Left ventricle myocardium inferior (tissue), 1 donor: ENCODE measurements around the gene WFIKKN2. TPM values are rescaled to one million over a fixed set of nuclear protein-coding genes. Genes with fewer than 3 reads are reported as not detected.

ENCODE experiments used
- DNase-seq: peaks from one replicate; pipeline ENCODE4 v3.0.0-alpha.2; 2020
- H3K27ac ChIP-seq: fragments of 200-600 bp; replicated peaks from 2 replicates; pipeline ENCODE4 v1.8.0; 2021
- H3K27me3 ChIP-seq: fragments of 200-600 bp; 2 replicates; pipeline ENCODE4 v1.8.0; 2021; ENCODE audit warnings: low read depth
- H3K36me3 ChIP-seq: fragments of 200-600 bp; 2 replicates; pipeline ENCODE4 v1.8.0; 2021
- H3K4me1 ChIP-seq: fragments of 200-600 bp; 2 replicates; pipeline ENCODE4 v1.8.0; 2021
- H3K4me3 ChIP-seq: fragments of 200-600 bp; 2 replicates; pipeline ENCODE4 v1.8.0; 2021; ENCODE audit warnings: mild to moderate bottlenecking, moderate library complexity
- H3K9me3 ChIP-seq: fragments of 200-600 bp; replicated peaks from 2 replicates; pipeline ENCODE4 v1.8.0; 2021
- intact Hi-C: fragments of 100-400 bp; cut with micrococcal nuclease; formaldehyde crosslinking; loops from one replicate; pipeline ENCODE4 v1.11.0; 2022
- total RNA-seq: library from RNA; stranded (reverse); fragmentation: NEBNext Ultra II Directional; extraction: Animal tissue kit (Norgen Biotek cat#: 25700); gene quantifications from one replicate; pipeline ENCODE4 v1.2.1, GENCODE V29; 2021
- TF ChIP-seq, protein P1 (sequence below): fragments of 200-600 bp; IDR thresholded peaks from 2 replicates; pipeline ENCODE4 v1.8.0; 2021; ENCODE audit warnings: antibody characterized with exemption, mild to moderate bottlenecking, borderline replicate concordance
- donor health status: DM: no; HTN: yes; CAD: no; lungs with severe emphysema.

WFIKKN2 gene
- total RNA-seq, 1 donor from 2014 or later, result 0.25 TPM

DNA sequence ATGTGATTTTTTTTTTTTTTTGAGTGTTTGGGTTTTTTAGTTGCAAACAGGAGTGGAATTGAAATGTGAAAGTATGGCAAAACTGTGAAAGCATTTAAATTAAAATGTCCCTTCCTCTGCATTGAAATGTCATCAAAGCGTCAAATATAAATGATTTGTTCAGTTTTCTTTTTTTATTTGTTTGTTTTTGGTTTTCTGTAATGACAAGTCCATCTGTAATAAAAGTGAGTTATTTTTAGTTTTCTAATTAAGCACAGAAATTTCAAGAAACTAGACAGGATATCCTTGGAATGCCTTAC is 32.7 kb downstream of the WFIKKN2 start:
- no peaks in the 10 kb centered on the region for H3K9me3 ChIP-seq
- TF ChIP-seq, protein P1, sequence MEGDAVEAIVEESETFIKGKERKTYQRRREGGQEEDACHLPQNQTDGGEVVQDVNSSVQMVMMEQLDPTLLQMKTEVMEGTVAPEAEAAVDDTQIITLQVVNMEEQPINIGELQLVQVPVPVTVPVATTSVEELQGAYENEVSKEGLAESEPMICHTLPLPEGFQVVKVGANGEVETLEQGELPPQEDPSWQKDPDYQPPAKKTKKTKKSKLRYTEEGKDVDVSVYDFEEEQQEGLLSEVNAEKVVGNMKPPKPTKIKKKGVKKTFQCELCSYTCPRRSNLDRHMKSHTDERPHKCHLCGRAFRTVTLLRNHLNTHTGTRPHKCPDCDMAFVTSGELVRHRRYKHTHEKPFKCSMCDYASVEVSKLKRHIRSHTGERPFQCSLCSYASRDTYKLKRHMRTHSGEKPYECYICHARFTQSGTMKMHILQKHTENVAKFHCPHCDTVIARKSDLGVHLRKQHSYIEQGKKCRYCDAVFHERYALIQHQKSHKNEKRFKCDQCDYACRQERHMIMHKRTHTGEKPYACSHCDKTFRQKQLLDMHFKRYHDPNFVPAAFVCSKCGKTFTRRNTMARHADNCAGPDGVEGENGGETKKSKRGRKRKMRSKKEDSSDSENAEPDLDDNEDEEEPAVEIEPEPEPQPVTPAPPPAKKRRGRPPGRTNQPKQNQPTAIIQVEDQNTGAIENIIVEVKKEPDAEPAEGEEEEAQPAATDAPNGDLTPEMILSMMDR, result no peak
- H3K27ac ChIP-seq, result peak overlapping the region; percentile 100
- H3K4me3 ChIP-seq, result peak overlapping the region; percentile 94
- peaks cover 8% of the 10 kb centered on the region for H3K36me3 ChIP-seq
- intact Hi-C loops, result no loop called here
- peaks cover 61% of the 10 kb centered on the region for H3K4me1 ChIP-seq
- DNase-seq, result no peak
- H3K27me3 ChIP-seq, result no peaks in the 10 kb centered on the region

DNA sequence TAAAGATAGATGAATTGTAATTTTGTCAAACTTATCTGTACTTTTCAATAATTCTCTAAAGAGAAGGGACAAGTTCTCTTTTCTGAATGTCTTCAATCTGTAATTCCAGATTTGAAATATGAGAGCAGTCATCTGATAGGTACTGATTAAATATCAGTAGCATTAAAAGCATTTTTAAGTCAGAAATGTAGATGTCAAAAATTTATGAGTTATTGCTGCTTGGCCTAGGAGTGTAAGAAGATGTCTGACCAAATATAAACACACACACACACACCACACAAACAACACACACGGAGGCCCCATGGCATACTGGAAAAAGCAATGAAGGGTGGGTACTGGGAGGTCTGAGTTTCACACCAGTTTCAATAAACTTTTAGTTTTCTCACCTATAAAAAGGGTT is 33.2 kb downstream of the WFIKKN2 start:
- Histone ChIP-seq H3K27ac (peak overlapping the region; percentile 100), H3K27me3 (no peaks in the 10 kb centered on the region), H3K4me1 (peaks cover 56% of the 10 kb centered on the region), H3K36me3 (peaks cover 3% of the 10 kb centered on the region), H3K4me3 (peak overlapping the region; percentile 94), H3K9me3 (no peaks in the 10 kb centered on the region)
- intact Hi-C loops, result no loop called here
- TF ChIP-seq, protein P1, result no peak
- no peak for DNase-seq

DNA sequence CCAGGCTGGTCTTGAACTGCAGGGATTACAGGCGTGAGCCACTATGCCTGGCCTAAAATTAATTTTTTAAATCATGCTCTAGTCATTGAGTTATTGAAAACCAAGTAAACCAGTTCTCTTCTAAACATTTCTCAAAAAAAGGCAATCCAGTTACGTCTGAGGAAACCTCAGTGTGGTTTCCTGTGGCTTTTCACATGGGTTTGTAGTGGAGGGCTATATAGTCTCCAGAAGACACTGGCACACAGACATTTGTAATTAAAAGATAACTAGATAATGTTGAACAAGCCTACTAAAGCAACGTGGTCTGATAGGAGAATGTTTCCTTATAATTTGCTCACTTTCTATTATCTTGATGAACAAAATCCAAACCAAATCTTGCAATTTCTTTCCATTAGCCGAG is 36.0 kb downstream of the WFIKKN2 start:
- intact Hi-C loops, result no loop called here

DNA sequence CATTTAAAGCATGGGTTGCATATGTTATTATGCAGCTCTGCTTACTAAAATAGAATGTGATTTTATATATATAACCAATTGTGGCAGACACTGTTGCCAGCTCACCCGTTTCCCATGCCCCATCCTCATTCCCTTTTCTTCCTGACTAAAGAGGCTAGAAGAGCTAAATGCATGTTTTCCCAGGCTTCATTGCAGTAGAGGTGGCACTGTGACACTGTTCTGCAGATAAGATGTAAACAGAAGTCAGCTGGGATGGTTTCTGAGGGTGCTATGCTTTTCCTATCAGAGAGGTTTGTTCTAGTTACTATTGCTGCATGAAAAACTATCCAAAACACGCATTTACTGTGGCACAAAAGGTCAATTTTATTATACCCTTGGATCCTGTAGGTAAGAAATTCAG is 36.5 kb downstream of the WFIKKN2 start:
- Histone ChIP-seq H3K9me3 (no peaks in the 10 kb centered on the region), H3K4me1 (peaks cover 30% of the 10 kb centered on the region), H3K27me3 (no peaks in the 10 kb centered on the region), H3K27ac (peak overlapping the region; percentile 73), H3K4me3 (no peak overlapping the region), H3K36me3 (no peaks in the 10 kb centered on the region)
- intact Hi-C loops, result no loop called here
- TF ChIP-seq, protein P1, result no peak
- no peak for DNase-seq

More for the DNA sequence above, 36.0 kb downstream of the WFIKKN2 start:
- Histone ChIP-seq H3K4me3 (no peak overlapping the region), H3K36me3 (no peaks in the 10 kb centered on the region), H3K27ac (peak overlapping the region; percentile 73), H3K9me3 (no peaks in the 10 kb centered on the region), H3K4me1 (peaks cover 34% of the 10 kb centered on the region), H3K27me3 (no peaks in the 10 kb centered on the region)
- TF ChIP-seq, protein P1, result no peak
- no peak for DNase-seq

DNA sequence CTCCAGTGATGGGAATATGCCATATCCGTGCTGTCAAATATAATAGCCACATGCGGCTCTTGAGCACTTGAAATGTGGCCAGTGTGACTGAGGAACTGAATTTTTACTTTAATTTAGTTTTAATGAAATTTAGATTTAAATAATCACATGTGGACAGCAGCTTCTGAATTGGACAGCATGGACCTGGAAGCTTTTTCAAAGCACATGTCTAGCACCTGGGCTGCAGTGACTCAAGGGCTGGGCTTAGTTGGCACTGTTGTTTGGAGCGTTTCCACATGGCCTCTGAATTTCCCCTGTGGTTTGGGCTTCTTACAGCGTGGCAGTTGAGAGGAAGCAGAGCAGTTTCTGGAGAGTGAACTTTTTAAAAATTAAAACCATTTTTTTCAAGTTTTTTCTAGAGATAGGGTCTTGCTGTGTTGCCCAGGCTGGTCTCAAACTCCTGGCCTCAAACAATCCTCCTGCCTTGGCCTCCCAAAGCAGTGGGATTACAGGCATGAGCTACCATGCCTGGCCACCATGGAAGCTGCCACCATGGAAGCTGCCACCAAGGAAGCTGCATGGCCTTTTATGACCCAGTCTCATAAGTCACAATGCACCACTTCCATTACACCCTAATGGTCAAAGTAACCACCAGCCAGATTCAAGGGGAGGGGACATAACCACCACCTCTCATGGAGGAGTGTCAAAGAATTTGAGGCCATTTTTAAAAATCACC is 37.5 kb downstream of the WFIKKN2 start:
- H3K4me1 ChIP-seq, result peaks cover 26% of the 10 kb centered on the region
- H3K9me3 ChIP-seq, result no peaks in the 10 kb centered on the region
- H3K27ac ChIP-seq, result peak overlapping the region; percentile 73
- intact Hi-C loops, result no loop called here
- no peak overlapping the region for H3K4me3 ChIP-seq
- H3K36me3 ChIP-seq, result no peaks in the 10 kb centered on the region
- TF ChIP-seq, protein P1, result no peak
- no peak for DNase-seq
- no peaks in the 10 kb centered on the region for H3K27me3 ChIP-seq
